ENCODE data around the gene BRAF.
"Not testable (repeated sequence)": the region's sequence is repeated elsewhere in the genome, so short reads cannot be mapped to it uniquely, and the experiment has no call there.

The BRAF gene

GRCh38 chr7:140676956-140677355, 247.8 kb downstream of the BRAF start:
- not testable (repeated sequence) for DNase-seq

GRCh38 chr7:140676306-140676705, 248.4 kb downstream of the BRAF start:
- DNase-seq, result no peak

- no peak for DNase-seq
These were observed 249.0 kb downstream of the BRAF start for GRCh38 chr7:140675726-140676125.

GRCh38 chr7:140674899-140675701, 249.6 kb downstream of the BRAF start:
- DNase-seq, result peak; percentile 49

GRCh38 chr7:140674356-140674800, 250.4 kb downstream of the BRAF start:
- no peak for DNase-seq

- peak; percentile 40 for DNase-seq
These were observed 251.0 kb downstream of the BRAF start for GRCh38 chr7:140673774-140674155.

- DNase-seq, result peak; percentile 83
These were observed 251.5 kb downstream of the BRAF start for GRCh38 chr7:140673063-140673773.

- peak; percentile 32 for DNase-seq
These were observed 252.2 kb downstream of the BRAF start, which contains the start of gene ADCK2 for GRCh38 chr7:140672382-140673062. Gene ADCK2 (plus strand): TSS chr7:140672945. CDS start chr7:140673331, 386 bp downstream.

GRCh38 chr7:140671966-140672365, 252.8 kb downstream of the BRAF start:
- no peak for DNase-seq

GRCh38 chr7:140670343-140670935, 254.3 kb downstream of the BRAF start:
- no peak for DNase-seq

GRCh38 chr7:140669862-140670261, 254.9 kb downstream of the BRAF start:
- not testable (repeated sequence) for DNase-seq

- no peak for DNase-seq
These were observed 255.4 kb downstream of the BRAF start for GRCh38 chr7:140669352-140669751.
